OCI-LY1 (cell line): ENCODE results near the gene PSMD3.

ENCODE experiments used
- H2AFZ ChIP-seq: fragments of 200-600 bp; sonication (generic), shearing (Covaris generic); 2 replicates; pipeline ENCODE4 v1.6.0; 2014; ENCODE audit warnings: antibody characterized with exemption, mild to moderate bottlenecking, low read length
- H3F3A ChIP-seq: fragments of 200-600 bp; sonication (generic), shearing (Covaris generic); 2 replicates; pipeline ENCODE4 v1.6.0; 2014; ENCODE audit warnings: mild to moderate bottlenecking, antibody characterized with exemption, low read length, moderate library complexity; ENCODE audit not compliant: insufficient read depth
- H3K27ac ChIP-seq: fragments of 200-600 bp; sonication (generic); 2 replicates; pipeline ENCODE4 v1.5.1; 2014; ENCODE audit warnings: low read length, mixed run types, mild to moderate bottlenecking, low read depth; ENCODE audit not compliant: poor library complexity, severe bottlenecking
- H3K27me3 ChIP-seq: fragments of 200-600 bp; sonication (generic); 2 replicates; pipeline ENCODE4 v1.6.0; 2014; ENCODE audit warnings: antibody characterized with exemption, mild to moderate bottlenecking, low read length, moderate library complexity; ENCODE audit not compliant: insufficient read depth
- H3K36me3 ChIP-seq: fragments of 200-600 bp; sonication (generic); 2 replicates; pipeline ENCODE4 v1.6.1; 2014; ENCODE audit warnings: mild to moderate bottlenecking, antibody characterized with exemption, low read length, moderate library complexity, mixed read lengths; ENCODE audit not compliant: insufficient read depth
- H3K4me1 ChIP-seq: fragments of 200-600 bp; sonication (generic); 2 replicates; pipeline ENCODE4 v1.5.1; 2014; ENCODE audit warnings: mild to moderate bottlenecking, low read length, moderate library complexity; ENCODE audit not compliant: insufficient read depth, severe bottlenecking
- H3K4me2 ChIP-seq: fragments of 200-600 bp; sonication (generic), shearing (Covaris generic); 2 replicates; pipeline ENCODE4 v1.6.1; 2014; ENCODE audit warnings: low read length
- H3K4me3 ChIP-seq: fragments of 200-600 bp; sonication (generic); 2 replicates; pipeline ENCODE4 v1.5.1; 2014; ENCODE audit warnings: low read length, low read depth, mild to moderate bottlenecking, mixed read lengths; ENCODE audit not compliant: poor library complexity, severe bottlenecking
- H3K79me2 ChIP-seq: fragments of 200-600 bp; shearing (Covaris generic); 2 replicates; pipeline ENCODE4 v1.6.1; 2016; ENCODE audit warnings: mixed run types, low read length, mixed read lengths; ENCODE audit not compliant: insufficient read depth
- H3K9ac ChIP-seq: fragments of 200-600 bp; sonication (generic), shearing (Covaris generic); 2 replicates; pipeline ENCODE4 v1.6.1; 2014; ENCODE audit warnings: mild to moderate bottlenecking, low read length, mixed read lengths
- H3K9me2 ChIP-seq: fragments of 200-600 bp; sonication (generic), shearing (Covaris generic); 2 replicates; pipeline ENCODE4 v1.6.1; 2014; ENCODE audit warnings: low read depth, mild to moderate bottlenecking, low read length, mixed read lengths
- H3K9me3 ChIP-seq: fragments of 200-600 bp; shearing (Covaris generic); 2 replicates; pipeline ENCODE4 v1.6.1; 2014; ENCODE audit warnings: low read length, mixed read lengths
- H4K20me1 ChIP-seq: fragments of 200-600 bp; sonication (generic), shearing (Covaris generic); 2 replicates; pipeline ENCODE4 v1.6.0; 2016; ENCODE audit warnings: mild to moderate bottlenecking, low read length; ENCODE audit not compliant: insufficient read depth
- EZH2 ChIP-seq: fragments of 200-600 bp; sonication (generic), shearing (Covaris generic); IDR thresholded peaks from 2 replicates; pipeline ENCODE4 v1.8.0; 2017; ENCODE audit warnings: borderline replicate concordance, mixed run types, mild to moderate bottlenecking, antibody characterized with exemption, low read length, moderate library complexity, mixed read lengths
- TF ChIP-seq, protein P1 (sequence below): fragments of 200-600 bp; sonication (generic), shearing (Covaris generic); IDR thresholded peaks from 2 replicates; pipeline ENCODE4 v1.5.1; 2017; ENCODE audit warnings: mild to moderate bottlenecking, antibody characterized with exemption, low read length, moderate library complexity, mixed read lengths

PSMD3 gene

DNA sequence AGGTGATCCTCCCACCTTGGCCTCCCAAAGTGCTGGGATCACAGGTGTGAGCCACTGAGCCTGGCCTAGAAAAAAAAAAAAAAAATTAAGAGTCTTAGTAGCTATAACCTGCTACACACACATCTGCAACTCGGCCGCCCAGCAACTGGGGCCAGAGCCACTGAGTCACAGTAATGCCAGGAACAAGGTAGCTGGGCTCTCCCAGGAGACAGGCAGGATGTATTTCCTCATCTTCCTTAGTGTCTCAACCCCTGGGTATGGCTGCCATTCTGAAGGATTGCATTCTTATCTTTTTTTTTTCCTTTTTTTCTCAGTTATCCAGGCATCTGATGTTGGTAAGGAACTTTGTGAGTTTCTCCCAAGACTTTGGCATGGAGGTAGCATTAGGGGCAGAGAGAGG lies 7.1 kb upstream of the PSMD3 start:
- Histone ChIP-seq H3K9me2 (no peaks in the 10 kb centered on the region), H3K4me2 (no peak overlapping the region), H3K79me2 (no peaks in the 10 kb centered on the region), H3K4me1 (no peaks in the 10 kb centered on the region), H3K9me3 (no peaks in the 10 kb centered on the region), H2AFZ (no peak overlapping the region), H3K9ac (no peak overlapping the region), H4K20me1 (no peaks in the 10 kb centered on the region), H3F3A (no peaks in the 10 kb centered on the region), H3K27ac (no peak overlapping the region), H3K27me3 (0 out of 2 replicates have a peak, but pooled peaks cover 5% of the 10 kb centered on the region), H3K36me3 (no peaks in the 10 kb centered on the region), H3K4me3 (no peak overlapping the region)
- no peak for TF ChIP-seq EZH2
- TF ChIP-seq, protein P1, sequence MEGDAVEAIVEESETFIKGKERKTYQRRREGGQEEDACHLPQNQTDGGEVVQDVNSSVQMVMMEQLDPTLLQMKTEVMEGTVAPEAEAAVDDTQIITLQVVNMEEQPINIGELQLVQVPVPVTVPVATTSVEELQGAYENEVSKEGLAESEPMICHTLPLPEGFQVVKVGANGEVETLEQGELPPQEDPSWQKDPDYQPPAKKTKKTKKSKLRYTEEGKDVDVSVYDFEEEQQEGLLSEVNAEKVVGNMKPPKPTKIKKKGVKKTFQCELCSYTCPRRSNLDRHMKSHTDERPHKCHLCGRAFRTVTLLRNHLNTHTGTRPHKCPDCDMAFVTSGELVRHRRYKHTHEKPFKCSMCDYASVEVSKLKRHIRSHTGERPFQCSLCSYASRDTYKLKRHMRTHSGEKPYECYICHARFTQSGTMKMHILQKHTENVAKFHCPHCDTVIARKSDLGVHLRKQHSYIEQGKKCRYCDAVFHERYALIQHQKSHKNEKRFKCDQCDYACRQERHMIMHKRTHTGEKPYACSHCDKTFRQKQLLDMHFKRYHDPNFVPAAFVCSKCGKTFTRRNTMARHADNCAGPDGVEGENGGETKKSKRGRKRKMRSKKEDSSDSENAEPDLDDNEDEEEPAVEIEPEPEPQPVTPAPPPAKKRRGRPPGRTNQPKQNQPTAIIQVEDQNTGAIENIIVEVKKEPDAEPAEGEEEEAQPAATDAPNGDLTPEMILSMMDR, result no peak

DNA sequence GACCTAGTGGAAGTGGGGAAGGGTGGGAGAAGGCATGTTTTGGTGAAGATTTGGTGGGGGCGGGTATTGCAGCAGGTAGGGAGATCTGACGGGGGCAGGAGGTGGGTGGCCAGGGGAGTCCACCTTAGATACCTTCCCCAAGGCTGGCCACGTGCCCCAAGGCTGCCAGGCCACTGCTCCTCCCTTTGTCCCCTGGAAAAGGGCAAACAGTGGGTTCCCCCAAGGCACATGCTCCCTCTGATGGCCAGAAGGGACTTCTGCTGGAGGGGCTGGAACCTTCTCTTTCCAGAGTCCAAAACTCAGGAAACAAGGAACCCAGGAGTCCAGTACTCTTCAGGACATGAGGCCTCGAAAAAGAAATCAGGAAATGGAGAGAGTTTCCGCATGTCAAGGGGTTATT lies 6.2 kb upstream of the PSMD3 start:
- Histone ChIP-seq H3K27me3 (0 out of 2 replicates have a peak, but pooled peaks cover 5% of the 10 kb centered on the region), H3K9me3 (no peaks in the 10 kb centered on the region), H3F3A (no peaks in the 10 kb centered on the region), H3K4me1 (peaks cover 2% of the 10 kb centered on the region), H3K4me3 (no peak overlapping the region), H2AFZ (no peak overlapping the region), H3K4me2 (no peak overlapping the region), H4K20me1 (no peaks in the 10 kb centered on the region), H3K27ac (no peak overlapping the region), H3K36me3 (no peaks in the 10 kb centered on the region), H3K9me2 (no peaks in the 10 kb centered on the region), H3K9ac (no peak overlapping the region), H3K79me2 (no peaks in the 10 kb centered on the region)
- TF ChIP-seq, protein P1, result no peak
- TF ChIP-seq EZH2, result no peak

DNA sequence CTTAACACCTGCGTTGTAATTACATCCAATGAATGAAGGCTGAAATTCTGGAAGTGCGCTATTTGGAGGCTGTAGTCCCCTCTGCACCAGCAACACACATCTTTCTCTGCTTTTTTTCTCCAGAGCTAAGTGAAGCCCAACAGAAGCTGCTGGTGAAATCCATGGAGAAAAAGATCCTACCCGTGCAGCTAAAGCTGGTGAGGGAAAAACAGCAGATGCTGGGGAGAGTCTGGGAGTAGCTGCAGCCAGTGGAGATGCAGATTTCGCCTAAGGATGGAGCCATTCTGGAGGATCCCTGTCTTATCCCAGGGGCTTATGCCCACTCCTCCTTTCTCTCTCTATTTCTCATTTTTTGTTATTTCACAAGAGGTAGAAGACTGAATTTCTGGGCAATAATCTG lies 4.8 kb upstream of the PSMD3 start:
- Histone ChIP-seq H3K27me3 (0 out of 2 replicates have a peak, but pooled peaks cover 5% of the 10 kb centered on the region), H3F3A (no peaks in the 10 kb centered on the region), H2AFZ (no peak overlapping the region)

More for the DNA sequence above, 4.8 kb upstream of the PSMD3 start:
- Histone ChIP-seq H3K9ac (no peak overlapping the region), H3K9me2 (no peaks in the 10 kb centered on the region), H3K4me1 (peaks cover 9% of the 10 kb centered on the region), H3K9me3 (no peaks in the 10 kb centered on the region), H3K4me2 (no peak overlapping the region), H3K4me3 (no peak overlapping the region), H3K36me3 (no peaks in the 10 kb centered on the region), H3K27ac (no peak overlapping the region), H4K20me1 (no peaks in the 10 kb centered on the region), H3K79me2 (no peaks in the 10 kb centered on the region)
- TF ChIP-seq, protein P1, result no peak
- TF ChIP-seq EZH2, result no peak
